SK-N-SH treated with all-trans-retinoic acid at 6 μM for 48 hours (cell line): ENCODE data around the gene CASZ1.

ENCODE experiments used
- ATAC-seq: fragments of 200-7000 bp; cut with Tn5 transposase; 3 replicates; pipeline ENCODE4 v1.9.1; 2020; ENCODE audit warnings: mild to moderate bottlenecking, moderate library complexity
- ARNTL ChIP-seq: fragments of 450-650 bp; formaldehyde crosslinking; IDR thresholded peaks from 2 replicates; pipeline ENCODE4 v1.5.0; 2020; ENCODE audit warnings: low read depth, mild to moderate bottlenecking, moderate library complexity, borderline replicate concordance
- BACH2 ChIP-seq: fragments of 250-450 bp; sonication (Bioruptor Pico); IDR thresholded peaks from 2 replicates; pipeline ENCODE4 v1.9.0; 2021; ENCODE audit warnings: mild to moderate bottlenecking, borderline replicate concordance
- CREB5 ChIP-seq: fragments of 250-450 bp; sonication (Bioruptor Pico); IDR thresholded peaks from 2 replicates; pipeline ENCODE4 v1.5.1; 2020; ENCODE audit warnings: low read depth, mild to moderate bottlenecking, moderate library complexity
- CSDC2 ChIP-seq: fragments of 250-450 bp; sonication (Bioruptor Pico); IDR thresholded peaks from 2 replicates; pipeline ENCODE4 v1.5.0; 2020; ENCODE audit warnings: mild to moderate bottlenecking, moderate library complexity
- CSRNP3 ChIP-seq: fragments of 250-450 bp; sonication (Bioruptor Pico); IDR thresholded peaks from 2 replicates; pipeline ENCODE4 v1.5.1; 2021; ENCODE audit warnings: mild to moderate bottlenecking, moderate library complexity
- ESRRG ChIP-seq: fragments of 250-450 bp; sonication (Bioruptor Pico); IDR thresholded peaks from 2 replicates; pipeline ENCODE4 v1.6.1; 2021; ENCODE audit warnings: mild to moderate bottlenecking
- GLIS3 ChIP-seq: fragments of 250-450 bp; sonication (Bioruptor Pico); IDR thresholded peaks from 2 replicates; pipeline ENCODE4 v1.5.0; 2020; ENCODE audit warnings: mild to moderate bottlenecking, moderate library complexity
- ISL1 ChIP-seq: fragments of 250-450 bp; sonication (Bioruptor Pico); IDR thresholded peaks from 2 replicates; pipeline ENCODE4 v2.1.2; 2022; ENCODE audit warnings: mild to moderate bottlenecking, moderate library complexity
- OSR1 ChIP-seq: fragments of 250-450 bp; sonication (Bioruptor Pico); IDR thresholded peaks from 2 replicates; pipeline ENCODE4 v1.8.0; 2022; ENCODE audit warnings: moderate library complexity, mild to moderate bottlenecking, inconsistent platforms
- PATZ1 ChIP-seq: fragments of 250-450 bp; sonication (Bioruptor Pico); IDR thresholded peaks from 2 replicates; pipeline ENCODE4 v1.8.0; 2020; ENCODE audit warnings: mild to moderate bottlenecking, moderate library complexity, borderline replicate concordance
- POU6F1 ChIP-seq: fragments of 250-450 bp; sonication (Bioruptor Pico); IDR thresholded peaks from 2 replicates; pipeline ENCODE4 v1.8.0; 2021; ENCODE audit warnings: low read depth, mild to moderate bottlenecking, moderate library complexity, borderline replicate concordance
- PPARA ChIP-seq: fragments of 250-450 bp; sonication (Bioruptor Pico); IDR thresholded peaks from 2 replicates; pipeline ENCODE4 v1.5.0; 2020; ENCODE audit warnings: mild to moderate bottlenecking, borderline replicate concordance
- RARB ChIP-seq: fragments of 250-450 bp; sonication (Bioruptor Pico); IDR thresholded peaks from 2 replicates; pipeline ENCODE4 v1.8.0; 2021; ENCODE audit warnings: mild to moderate bottlenecking, moderate library complexity
- SNAI2 ChIP-seq: fragments of 250-450 bp; sonication (Bioruptor Pico); IDR thresholded peaks from 2 replicates; pipeline ENCODE4 v1.5.0; 2020; ENCODE audit warnings: mild to moderate bottlenecking, moderate library complexity
- TCF4 ChIP-seq: fragments of 250-450 bp; sonication (Bioruptor Pico); IDR thresholded peaks from 2 replicates; pipeline ENCODE4 v1.8.0; 2021; ENCODE audit warnings: mild to moderate bottlenecking, moderate library complexity, borderline replicate concordance
- TOX ChIP-seq: fragments of 250-450 bp; sonication (Bioruptor Pico); IDR thresholded peaks from 2 replicates; pipeline ENCODE4 v1.8.0; 2021; ENCODE audit warnings: mild to moderate bottlenecking, moderate library complexity, borderline replicate concordance
- ZC3H10 ChIP-seq: fragments of 250-450 bp; sonication (Bioruptor Pico); IDR thresholded peaks from 2 replicates; pipeline ENCODE4 v1.5.1; 2021; ENCODE audit warnings: mild to moderate bottlenecking, moderate library complexity
- ZFP3 ChIP-seq: fragments of 250-450 bp; sonication (Bioruptor Pico); IDR thresholded peaks from 2 replicates; pipeline ENCODE4 v1.5.0; 2020; ENCODE audit warnings: mild to moderate bottlenecking, moderate library complexity
- ZFP30 ChIP-seq: fragments of 450-650 bp; formaldehyde crosslinking; IDR thresholded peaks from 2 replicates; pipeline ENCODE4 v1.5.0; 2022; ENCODE audit warnings: mild to moderate bottlenecking, moderate library complexity
- ZNF565 ChIP-seq: fragments of 450-650 bp; formaldehyde crosslinking; conservative IDR thresholded peaks from 2 replicates; pipeline ENCODE4 v1.5.0; 2020; ENCODE audit warnings: low read depth, mild to moderate bottlenecking, moderate library complexity
- ZNF70 ChIP-seq: fragments of 450-650 bp; formaldehyde crosslinking; IDR thresholded peaks from 2 replicates; pipeline ENCODE4 v1.5.0; 2020; ENCODE audit warnings: mild to moderate bottlenecking, moderate library complexity
- ZNF8 ChIP-seq: fragments of 450-650 bp; formaldehyde crosslinking; IDR thresholded peaks from 2 replicates; pipeline ENCODE4 v1.5.0; 2020; ENCODE audit warnings: mild to moderate bottlenecking, moderate library complexity

CASZ1 gene

GRCh38 chr1:10793129-10793651 lies 3.3 kb downstream of the CASZ1 start:
- TF ChIP-seq ZNF565 (CRISPR knock-in tag), result no peak
- TF ChIP-seq ZNF70 (CRISPR knock-in tag), result no peak
- TF ChIP-seq ISL1, result no peak
- TF ChIP-seq SNAI2 (CRISPR knock-in tag), result no peak
- no peak for TF ChIP-seq ZFP30 (CRISPR knock-in tag)
- TF ChIP-seq CSDC2 (CRISPR knock-in tag), result no peak
- TF ChIP-seq ZFP3 (CRISPR knock-in tag), result no peak
- no peak for TF ChIP-seq CSRNP3
- no peak for TF ChIP-seq CREB5 (CRISPR knock-in tag)
- no peak for TF ChIP-seq PPARA
- no peak for TF ChIP-seq GLIS3 (CRISPR knock-in tag)
- TF ChIP-seq ZC3H10 (CRISPR knock-in tag), result no peak
- TF ChIP-seq TCF4 (CRISPR knock-in tag), result no peak
- TF ChIP-seq TOX, result no peak
- TF ChIP-seq RARB (CRISPR knock-in tag), result no peak
- TF ChIP-seq ESRRG, result no peak
- TF ChIP-seq BACH2 (CRISPR knock-in tag), result no peak
- ATAC-seq, result no peak

GRCh38 chr1:10791105-10791951 lies 5.1 kb downstream of the CASZ1 start:
- TF ChIP-seq ZNF8 (CRISPR knock-in tag) (no peak), POU6F1 (CRISPR knock-in tag) (no peak), CSDC2 (CRISPR knock-in tag) (no peak), CSRNP3 (no peak), PPARA (no peak), ZC3H10 (CRISPR knock-in tag) (no peak), ZFP3 (CRISPR knock-in tag) (no peak), ZNF70 (CRISPR knock-in tag) (no peak), PATZ1 (CRISPR knock-in tag) (no peak), TCF4 (CRISPR knock-in tag) (no peak), GLIS3 (CRISPR knock-in tag) (no peak), CREB5 (CRISPR knock-in tag) (no peak), ARNTL (no peak), ZNF565 (CRISPR knock-in tag) (no peak), RARB (CRISPR knock-in tag) (no peak), OSR1 (no peak), ISL1 (no peak)
- TF ChIP-seq, all 23 proteins: peak for 0
- no peak for ATAC-seq
